H1 (cell line): Measurements from ENCODE around the gene KLRC2. TPM values are rescaled to one million over a fixed set of nuclear protein-coding genes. Genes with fewer than 3 reads are reported as not detected.

Source experiments
- ATF2 ChIP-seq: IDR thresholded peaks from 2 replicates; pipeline ENCODE4 v1.6.1; 2012; ENCODE audit warnings: low read length, inconsistent platforms
- CHD7 ChIP-seq: fragments of 300-600 bp; sonication (generic); IDR thresholded peaks from 2 replicates; pipeline ENCODE4 v1.7.1; 2012; ENCODE audit warnings: low read length, moderate library complexity, mild to moderate bottlenecking, inconsistent platforms; ENCODE audit not compliant: insufficient replicate concordance
- EGR1 ChIP-seq: IDR thresholded peaks from 2 replicates; pipeline ENCODE4 v1.6.1; 2011; ENCODE audit warnings: low read depth, low read length, borderline replicate concordance
- EP300 ChIP-seq, 2 experiments: IDR thresholded peaks; 1 replicate in 1 of 2; 2 replicates in 1 of 2; pipeline ENCODE4 v1.6.1; 2011 to 2012; ENCODE audit warnings: low read depth in 2 of 2, low read length in 2 of 2, mild to moderate bottlenecking in 2 of 2, borderline replicate concordance in 1 of 2, inconsistent platforms in 1 of 2, moderate library complexity in 1 of 2
- JUND ChIP-seq: IDR thresholded peaks from 2 replicates; pipeline ENCODE4 v1.6.1; 2011; ENCODE audit warnings: mild to moderate bottlenecking, improper control_type of control experiment, low read length
- KDM5A ChIP-seq: fragments of 200-600 bp; IDR thresholded peaks from 2 replicates; pipeline ENCODE4 v1.7.1; 2012; ENCODE audit warnings: mild to moderate bottlenecking, low read length, inconsistent platforms, mixed read lengths
- RBBP5 ChIP-seq: IDR thresholded peaks from 2 replicates; pipeline ENCODE4 v1.7.1; 2012; ENCODE audit warnings: low read depth, mild to moderate bottlenecking, inconsistent platforms, low read length, moderate library complexity, borderline replicate concordance
- RNF2 ChIP-seq: fragments of 200-900, 300-1000 bp; sonication (generic); IDR thresholded peaks from 2 replicates; pipeline ENCODE4 v1.7.1; 2016; ENCODE audit warnings: borderline replicate concordance, low read depth, mild to moderate bottlenecking, antibody characterized with exemption, low read length; ENCODE audit not compliant: poor library complexity, severe bottlenecking; ENCODE audit errors: missing control alignments
- polyA plus RNA-seq, 7 experiments: library from polyadenylated mRNA; depleted of rRNA in 3 of 7; stranded (reverse) in 5 of 7; unstranded in 2 of 7; fragments of >200 nt in 5 of 7; fragments of 200-250 nt in 2 of 7; gene quantifications; 1 replicate in 5 of 7; 2 replicates in 1 of 7; 4 replicates in 1 of 7; pipeline versions ENCODE4 v1.2.1 to v1.2.3, GENCODE V29; 2011 to 2013; ENCODE audit warnings: missing spikeins in 2 of 7, mixed read lengths in 2 of 7
- total RNA-seq: library from RNA; stranded (reverse); fragmentation: NEBNext Ultra II Directional; extraction: Animal tissue kit (Norgen Biotek cat#: 25700); gene quantifications from 2 replicates; pipeline ENCODE4 v1.2.1, GENCODE V29; 2021

KLRC2 gene
- total and polyA plus RNA-seq, 2 of the 8 experiments (the other 6 are each of a cell fraction or from before 2014, with no cell fraction given) = not detected

GRCh38 chr12:10454531-10454930, 18.7 kb upstream of the KLRC2 start (continued):
- TF ChIP-seq CHD7 (no peak), KDM5A (no peak), RBBP5 (no peak), RNF2 (no peak), ATF2 (no peak), JUND (no peak), EGR1 (no peak), EP300 (IDR thresholded peaks at IDR 0.05; ENCODE audit: borderline replicate concordance in 1 of 2, low read depth in 2 of 2, low read length in 2 of 2) (no peak)
